GM12874 (cell line): ENCODE measurements around the gene NME3.

ENCODE experiments used
- CTCF ChIP-seq: IDR thresholded peaks from 2 replicates; pipeline ENCODE4 v1.5.1; 2011; ENCODE audit warnings: low read depth, mild to moderate bottlenecking, control low read depth, low read length, moderate library complexity; ENCODE audit not compliant: insufficient read depth

NME3 gene

DNA sequence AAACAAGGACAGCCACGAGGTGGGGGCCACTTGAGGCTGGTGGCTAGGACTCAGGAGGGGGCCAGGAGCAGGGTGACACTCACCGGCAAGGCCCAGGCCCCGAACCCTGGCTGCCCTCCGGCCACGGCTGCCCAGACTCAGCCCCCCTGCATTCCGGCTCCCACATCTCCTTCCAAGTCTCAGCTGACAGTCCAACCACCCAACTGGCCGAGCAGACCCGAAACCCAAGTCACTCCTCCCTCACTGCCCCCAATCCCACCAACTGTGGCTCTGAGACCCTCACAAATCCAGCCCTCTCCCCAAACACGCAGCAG is 45.9 kb upstream of the NME3 start:
- no peak for TF ChIP-seq CTCF

GRCh38 chr16:1816396-1817275 is 45.3 kb upstream of the NME3 start:
- TF ChIP-seq CTCF, result no peak

- TF ChIP-seq CTCF, result no peak
These were observed 44.1 kb upstream of the NME3 start for GRCh38 chr16:1815461-1815860.

GRCh38 chr16:1812732-1813163 is 41.4 kb upstream of the NME3 start:
- peak; percentile 19; the same call in 1 of the 2 replicates for TF ChIP-seq CTCF

- no peak for TF ChIP-seq CTCF
These were observed 39.2 kb upstream of the NME3 start for GRCh38 chr16:1810536-1810935.

GRCh38 chr16:1810106-1810505 is 38.8 kb upstream of the NME3 start:
- no peak for TF ChIP-seq CTCF

DNA sequence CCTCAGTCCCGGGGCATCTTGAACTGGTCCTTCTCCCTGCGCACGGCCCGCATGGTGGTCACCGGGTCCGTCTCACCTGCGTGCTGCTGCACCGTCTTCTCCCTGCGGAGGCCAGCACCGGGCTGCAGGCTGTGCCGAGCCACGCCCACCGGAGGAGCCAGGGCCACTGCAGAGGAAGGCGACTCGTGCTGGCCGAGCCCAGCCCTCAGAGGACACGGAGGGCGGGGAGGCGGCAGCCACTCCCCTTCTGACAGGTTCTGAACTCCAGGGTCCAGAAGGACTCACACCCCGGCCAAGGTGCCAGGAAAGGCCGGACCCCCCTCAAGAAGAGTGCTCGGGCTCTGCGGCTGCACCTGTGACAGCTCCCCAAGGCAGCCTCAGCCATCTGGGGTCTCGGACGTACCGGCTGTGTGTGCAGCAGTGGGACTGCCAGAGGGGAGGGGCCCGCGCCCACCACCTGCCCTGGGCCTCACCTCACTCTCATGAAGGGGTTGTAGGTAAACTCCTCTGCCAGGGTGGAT is 38.0 kb upstream of the NME3 start:
- no peak for TF ChIP-seq CTCF
